Transverse colon (tissue), 4 donors: ENCODE results near the gene GSAP. TPM values are rescaled to one million over a fixed set of nuclear protein-coding genes. Genes with fewer than 3 reads are reported as not detected.

Source experiments
- DNase-seq: peaks from one replicate; pipeline ENCODE4 v3.0.0-alpha.2; 2019
- H3K27ac ChIP-seq, 4 donors: fragments of 200-600 bp; sonication (generic); 2 replicates each; pipeline ENCODE4 v1.5.1; 2016 to 2018; ENCODE audit warnings: inconsistent platforms in 4 of 4
- H3K27me3 ChIP-seq: fragments of 200-600 bp; sonication (generic); 2 replicates; pipeline ENCODE4 v1.5.1; 2017; ENCODE audit warnings: inconsistent platforms
- H3K36me3 ChIP-seq, 4 donors: fragments of 200-600 bp; sonication (generic); 2 replicates each; pipeline ENCODE4 v1.5.1; 2017 to 2019; ENCODE audit warnings: inconsistent platforms in 4 of 4
- H3K4me1 ChIP-seq, 4 donors: fragments of 200-600 bp; sonication (generic); 2 replicates each; pipeline ENCODE4 v1.5.1; 2017 to 2020; ENCODE audit warnings: inconsistent platforms in 4 of 4
- H3K4me3 ChIP-seq, 4 donors: fragments of 200-600 bp; sonication (generic); 1 replicate in 1 of 4; 2 replicates in 3 of 4; pipeline versions ENCODE4 v1.5.1 to v1.6.1; 2017 to 2019; ENCODE audit warnings: inconsistent platforms in 4 of 4
- H3K9me3 ChIP-seq, 2 donors: fragments of 200-600 bp; sonication (generic); 2 replicates each; pipeline ENCODE4 v1.5.1; 2017 to 2019; ENCODE audit warnings: inconsistent platforms in 2 of 2
- EP300 ChIP-seq: sonication (generic); formaldehyde crosslinking; IDR thresholded peaks from one replicate; pipeline ENCODE4 v1.6.1; 2017; ENCODE audit warnings: antibody characterized with exemption, low read depth
- POLR2A ChIP-seq: fragments of 450-650 bp; IDR thresholded peaks from one replicate; pipeline ENCODE4 v1.6.1; 2016; ENCODE audit warnings: antibody characterized with exemption, mild to moderate bottlenecking, moderate library complexity
- POLR2AphosphoS5 ChIP-seq, 3 donors: sonication (generic); formaldehyde crosslinking; IDR thresholded peaks; one replicate each; pipeline ENCODE4 v1.6.1; 2016; ENCODE audit warnings: antibody characterized with exemption in 3 of 3
- WGBS, 2 donors: methylation state at CpG; one replicate each; pipeline ENCODE4 v1.1.5; 2018; ENCODE audit warnings: low coverage in 1 of 2; 5-methylcytosine and 5-hydroxymethylcytosine counted together
- in situ Hi-C, 4 donors: fragments of 200-750 bp; cut with MboI; loops; one replicate each; pipeline versions ENCODE4 v1.15.0 to v1.15.1; 2017; ENCODE audit warnings: low sequenced_read_pairs in 3 of 4, low pct_ligation_motif_present in 1 of 4, low pct_unique_long_range_greater_than_20kb in 1 of 4
- intact Hi-C: fragments of 100-400 bp; cut with DNase I; formaldehyde crosslinking; loops from one replicate; pipeline ENCODE4 v1.15.1; 2023; ENCODE audit warnings: low total_unique reads
- total RNA-seq, 4 donors: library from RNA; depleted of rRNA; stranded (reverse); fragments of >200 nt; gene quantifications; one replicate each; pipeline ENCODE4 v1.1.0, GENCODE V29; 2016
- TF ChIP-seq, protein P1 (sequence below), 5 experiments: fragments of 200-600 bp in 3 of 5; fragments of 450-650 bp in 2 of 5; sonication (generic) in 3 of 5; IDR thresholded peaks; 1 replicate in 2 of 5; 2 replicates in 3 of 5; pipeline ENCODE4 v1.5.1; 2016 to 2017; ENCODE audit warnings: antibody characterized with exemption in 5 of 5, inconsistent platforms in 3 of 5, mild to moderate bottlenecking in 2 of 5, moderate library complexity in 1 of 5

Gene GSAP
- total RNA-seq, 4 donors from 2014 or later, result 5.0 to 25.2 (median 15.5) TPM

DNA sequence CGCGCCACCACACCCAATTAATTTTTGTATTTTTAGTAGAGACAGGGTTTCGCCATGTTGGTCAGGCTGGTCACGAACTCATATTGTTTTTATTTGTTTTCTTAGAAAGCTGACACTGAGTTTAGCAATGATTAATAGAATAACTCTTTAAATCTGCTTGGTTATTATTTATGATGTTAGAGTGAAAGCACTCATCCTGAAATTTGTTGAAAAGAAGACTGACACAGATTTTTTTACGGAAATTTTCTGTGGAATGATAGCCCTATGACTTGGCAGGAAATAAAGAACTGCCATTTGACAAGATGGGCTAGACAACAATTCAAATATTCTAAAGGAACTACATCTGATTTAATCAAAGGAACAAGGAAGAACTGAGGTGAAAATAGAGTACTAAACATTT lies 4.3 kb upstream of the GSAP start:
- intact Hi-C loops (loop anchor here (10.0 kb wide), 1 partner anchor 114 kb away; the partner anchor contains the start of gene PTPN12), in situ Hi-C loops (no loop called here)
- H3K9me3 ChIP-seq, result no peaks in the 10 kb centered on the region
- TF ChIP-seq POLR2A (no peak), POLR2AphosphoS5 (IDR thresholded peaks at IDR 0.05) (no peak), EP300 (no peak)
- TF ChIP-seq, protein P1, sequence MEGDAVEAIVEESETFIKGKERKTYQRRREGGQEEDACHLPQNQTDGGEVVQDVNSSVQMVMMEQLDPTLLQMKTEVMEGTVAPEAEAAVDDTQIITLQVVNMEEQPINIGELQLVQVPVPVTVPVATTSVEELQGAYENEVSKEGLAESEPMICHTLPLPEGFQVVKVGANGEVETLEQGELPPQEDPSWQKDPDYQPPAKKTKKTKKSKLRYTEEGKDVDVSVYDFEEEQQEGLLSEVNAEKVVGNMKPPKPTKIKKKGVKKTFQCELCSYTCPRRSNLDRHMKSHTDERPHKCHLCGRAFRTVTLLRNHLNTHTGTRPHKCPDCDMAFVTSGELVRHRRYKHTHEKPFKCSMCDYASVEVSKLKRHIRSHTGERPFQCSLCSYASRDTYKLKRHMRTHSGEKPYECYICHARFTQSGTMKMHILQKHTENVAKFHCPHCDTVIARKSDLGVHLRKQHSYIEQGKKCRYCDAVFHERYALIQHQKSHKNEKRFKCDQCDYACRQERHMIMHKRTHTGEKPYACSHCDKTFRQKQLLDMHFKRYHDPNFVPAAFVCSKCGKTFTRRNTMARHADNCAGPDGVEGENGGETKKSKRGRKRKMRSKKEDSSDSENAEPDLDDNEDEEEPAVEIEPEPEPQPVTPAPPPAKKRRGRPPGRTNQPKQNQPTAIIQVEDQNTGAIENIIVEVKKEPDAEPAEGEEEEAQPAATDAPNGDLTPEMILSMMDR (IDR thresholded peaks at IDR 0.05), result no peak
- no peak for DNase-seq
- no peaks in the 10 kb centered on the region for H3K27me3 ChIP-seq
- H3K4me3 ChIP-seq, result no peak overlapping the region
- no peak overlapping the region for H3K27ac ChIP-seq
- H3K36me3 ChIP-seq, result no peaks in the 10 kb centered on the region
- WGBS, 2 donors, result 91 to 100% methylated on average over 5 of the region's 5 CpGs
- H3K4me1 ChIP-seq, result peaks cover 5 to 13% (median 9%) of the 10 kb centered on the region in 4 donors

DNA sequence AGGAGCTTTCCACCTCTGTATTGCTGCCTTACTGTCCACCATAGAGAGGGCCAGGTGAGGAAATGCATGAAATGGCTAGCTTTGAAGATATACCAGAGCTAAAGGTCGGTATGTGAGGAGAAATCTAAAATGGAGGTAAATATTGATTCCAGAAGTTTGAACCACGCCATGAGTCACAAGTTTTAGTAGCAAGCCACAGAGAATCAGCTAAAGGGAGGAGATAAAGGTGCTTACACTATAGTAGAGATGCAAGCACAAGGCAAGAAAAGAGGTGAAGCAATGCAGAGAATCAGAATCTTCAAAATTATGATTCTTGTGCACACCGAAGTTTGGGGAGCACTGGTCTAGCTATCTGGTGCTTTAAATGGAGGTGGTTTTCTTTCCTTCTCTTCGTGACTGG lies 3.0 kb upstream of the GSAP start:
- intact Hi-C loops, result no loop called here
- Histone ChIP-seq H3K36me3 (no peaks in the 10 kb centered on the region), H3K4me1 (peaks cover 5 to 15% (median 11%) of the 10 kb centered on the region in 4 donors), H3K27ac (no peak overlapping the region), H3K27me3 (no peaks in the 10 kb centered on the region), H3K9me3 (no peaks in the 10 kb centered on the region), H3K4me3 (no peak overlapping the region)
- 81 to 87% methylated on average over 3 to 4 of the region's 4 CpGs for WGBS, 2 donors
- no peak for DNase-seq
- in situ Hi-C loops, result no loop called here
- TF ChIP-seq, protein P1 (IDR thresholded peaks at IDR 0.05), result no peak
- TF ChIP-seq EP300 (no peak), POLR2A (no peak), POLR2AphosphoS5 (IDR thresholded peaks at IDR 0.05) (no peak)

DNA sequence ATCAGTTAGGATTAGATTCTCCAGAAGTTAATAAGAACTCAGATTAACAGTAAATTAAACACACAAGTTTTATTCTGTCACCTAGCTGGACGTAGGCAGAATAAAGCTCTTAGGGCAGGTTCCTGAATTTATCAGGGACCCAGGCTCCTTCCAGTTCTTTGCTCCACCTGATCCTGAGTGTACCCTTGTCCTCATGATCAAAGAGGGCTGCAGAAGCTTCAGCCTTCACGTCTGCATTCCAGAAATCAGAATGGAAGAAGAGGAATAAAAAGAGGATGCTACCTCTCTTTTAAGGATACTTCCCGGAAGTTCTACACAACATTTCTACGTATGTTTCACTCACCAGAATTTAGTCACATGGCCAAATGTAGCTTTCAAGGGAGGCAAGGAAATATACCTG lies 1.7 kb upstream of the GSAP start:
- WGBS, 2 donors, result 96 to 97% methylated on average over 4 of the region's 4 CpGs
- no peak for TF ChIP-seq POLR2A
- no peak for TF ChIP-seq EP300
- no peak for TF ChIP-seq POLR2AphosphoS5 (IDR thresholded peaks at IDR 0.05)
- TF ChIP-seq, protein P1 (IDR thresholded peaks at IDR 0.05), result no peak
- Histone ChIP-seq H3K36me3 (no peaks in the 10 kb centered on the region), H3K9me3 (no peaks in the 10 kb centered on the region), H3K4me1 (peaks cover 5 to 17% (median 11%) of the 10 kb centered on the region in 4 donors), H3K4me3 (no peak overlapping the region), H3K27ac (no peak overlapping the region), H3K27me3 (no peaks in the 10 kb centered on the region)
- in situ Hi-C loops (no loop called here), intact Hi-C loops (no loop called here)
- no peak for DNase-seq

DNA sequence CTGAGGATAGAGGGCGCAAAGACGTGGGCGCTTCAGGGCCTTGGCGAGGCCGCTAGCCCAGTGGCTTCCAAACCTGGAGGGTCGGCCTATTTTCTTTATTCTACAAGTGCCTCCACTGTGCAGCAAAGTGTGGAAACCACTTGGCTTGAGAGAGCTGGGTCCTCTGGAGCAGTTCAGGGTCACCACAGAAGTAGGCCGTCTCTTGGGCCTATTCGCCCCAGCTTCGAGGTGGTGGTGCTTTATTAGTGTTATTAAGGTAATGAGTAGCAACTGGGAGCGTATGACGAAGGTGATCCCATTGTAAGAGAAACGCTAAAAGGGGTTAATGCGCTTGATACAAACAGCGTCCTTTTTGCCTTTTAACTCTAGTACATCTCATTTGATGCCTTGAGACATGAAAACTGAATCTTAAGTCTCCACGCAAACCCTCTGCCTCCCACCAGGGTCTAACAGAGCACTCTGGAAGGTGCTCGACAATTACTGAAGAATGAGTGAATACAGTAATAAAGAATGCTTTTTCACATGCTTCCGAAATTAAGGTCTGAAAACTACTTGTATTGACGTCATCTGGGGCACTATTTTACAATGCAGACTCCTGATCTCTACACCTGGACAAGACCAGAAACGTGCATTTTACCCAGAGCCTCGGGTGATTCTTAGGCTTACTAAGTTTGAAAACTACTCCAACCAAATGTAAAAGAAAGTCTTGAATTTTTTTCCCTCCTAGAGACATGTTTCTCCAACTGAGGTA lies 647 bp upstream of the GSAP start:
- Histone ChIP-seq H3K4me3 (peak overlapping the region; percentile 66 to 88 (median 72)), H3K4me1 (peaks cover 5 to 17% (median 11%) of the 10 kb centered on the region in 4 donors), H3K9me3 (no peaks in the 10 kb centered on the region), H3K27me3 (no peaks in the 10 kb centered on the region), H3K36me3 (no peaks in the 10 kb centered on the region), H3K27ac (peak overlapping the region; percentile 82 to 89 (median 86))
- DNase-seq, result no peak
- intact Hi-C loops (no loop called here), in situ Hi-C loops (no loop called here)
- WGBS, 2 donors, result 55 to 74% methylated on average over 11 to 19 of the region's 20 CpGs
- TF ChIP-seq EP300 (no peak), POLR2AphosphoS5 (IDR thresholded peaks at IDR 0.05) (no peak), POLR2A (no peak)
- TF ChIP-seq, protein P1 (IDR thresholded peaks at IDR 0.05), result no peak
